NCI-H748 treated with DMSO at 0.1 percent for 48 hours (cell line): Measurements from ENCODE around the gene WHAMM.
"Not testable (repeated sequence)": the region's sequence is repeated elsewhere in the genome, so short reads cannot be mapped to it uniquely, and the experiment has no call there.

Experiments used
- DNase-seq: peaks from one replicate; lab custom pipeline; 2025; lab: John Stamatoyannopoulos, UW

The WHAMM gene, protein sequence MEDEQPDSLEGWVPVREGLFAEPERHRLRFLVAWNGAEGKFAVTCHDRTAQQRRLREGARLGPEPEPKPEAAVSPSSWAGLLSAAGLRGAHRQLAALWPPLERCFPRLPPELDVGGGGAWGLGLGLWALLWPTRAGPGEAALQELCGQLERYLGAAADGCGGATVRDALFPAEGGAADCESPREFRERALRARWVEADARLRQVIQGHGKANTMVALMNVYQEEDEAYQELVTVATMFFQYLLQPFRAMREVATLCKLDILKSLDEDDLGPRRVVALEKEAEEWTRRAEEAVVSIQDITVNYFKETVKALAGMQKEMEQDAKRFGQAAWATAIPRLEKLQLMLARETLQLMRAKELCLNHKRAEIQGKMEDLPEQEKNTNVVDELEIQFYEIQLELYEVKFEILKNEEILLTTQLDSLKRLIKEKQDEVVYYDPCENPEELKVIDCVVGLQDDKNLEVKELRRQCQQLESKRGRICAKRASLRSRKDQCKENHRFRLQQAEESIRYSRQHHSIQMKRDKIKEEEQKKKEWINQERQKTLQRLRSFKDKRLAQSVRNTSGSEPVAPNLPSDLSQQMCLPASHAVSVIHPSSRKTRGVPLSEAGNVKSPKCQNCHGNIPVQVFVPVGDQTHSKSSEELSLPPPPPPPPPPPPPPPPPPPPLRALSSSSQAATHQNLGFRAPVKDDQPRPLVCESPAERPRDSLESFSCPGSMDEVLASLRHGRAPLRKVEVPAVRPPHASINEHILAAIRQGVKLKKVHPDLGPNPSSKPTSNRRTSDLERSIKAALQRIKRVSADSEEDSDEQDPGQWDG

GRCh38 chr15:82809308-82810060, at the start of gene WHAMM:
TSS of gene WHAMM (plus strand) at chr15:82809628. CDS start at chr15:82809727, 99 bp downstream.
- DNase-seq = peak; percentile 82

- DNase-seq = no peak
Measured at GRCh38 chr15:82763361-82764116, 45.9 kb upstream of the WHAMM start.

DNA sequence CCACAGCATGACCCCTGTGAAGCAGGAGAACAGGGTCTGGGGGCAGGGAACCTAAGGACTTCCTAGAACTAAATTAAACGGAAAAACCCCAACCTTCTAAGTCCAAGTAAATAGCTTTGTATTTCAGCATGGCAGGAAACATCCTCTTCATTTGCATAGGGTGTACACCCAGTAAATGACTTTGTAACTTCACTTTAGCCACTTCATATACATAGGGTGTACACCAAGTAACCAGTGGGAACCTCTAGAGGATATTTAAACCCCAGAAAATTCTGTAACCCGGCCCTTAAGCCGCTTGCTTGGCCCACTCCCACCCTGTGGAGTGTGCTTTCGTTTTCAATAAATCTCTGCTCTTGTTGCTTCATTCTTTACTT, 45.3 kb upstream of the WHAMM start:
- no peak for DNase-seq

DNA sequence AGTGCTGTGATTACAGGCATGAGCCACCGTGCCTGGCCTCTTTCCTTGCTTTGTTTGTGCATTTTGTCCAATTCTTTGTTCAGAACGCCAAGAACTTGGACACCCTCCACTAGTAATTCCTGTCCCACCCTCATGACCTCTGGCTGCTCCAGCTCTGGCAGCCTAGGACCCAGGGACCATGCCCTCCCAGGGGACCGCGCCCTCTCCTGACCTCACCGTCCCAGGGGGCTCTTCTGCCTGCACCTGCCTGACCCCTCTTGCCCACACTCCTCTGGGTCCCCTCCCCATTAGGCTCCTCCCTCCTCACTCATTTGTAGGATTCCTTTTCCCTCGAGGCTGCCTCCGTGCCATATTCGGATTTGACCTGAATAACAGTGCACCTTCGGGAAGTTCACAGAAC, 44.7 kb upstream of the WHAMM start:
- no peak for DNase-seq

DNA sequence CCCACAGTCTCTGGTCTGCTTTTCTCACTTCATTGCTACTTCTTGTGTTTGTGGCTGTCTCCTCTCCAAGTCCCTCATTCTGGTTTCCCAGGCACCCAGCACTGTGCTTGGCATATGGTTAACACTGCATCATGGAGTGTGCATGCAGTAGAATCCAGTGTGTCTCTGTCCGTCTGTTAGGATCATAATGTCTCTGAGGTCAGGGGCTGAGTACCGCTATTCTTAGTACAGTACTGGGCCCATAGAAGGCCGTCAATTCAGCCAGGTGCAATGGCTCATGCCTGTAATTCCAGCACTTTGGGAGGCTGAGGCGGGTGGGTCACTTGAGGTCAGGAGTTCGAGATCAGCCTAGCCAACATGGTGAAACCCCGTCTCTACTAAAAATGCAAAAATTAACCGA, 43.2 kb upstream of the WHAMM start:
- not testable (repeated sequence) for DNase-seq

GRCh38 chr15:82767163-82767829, 42.1 kb upstream of the WHAMM start:
- DNase-seq = no peak

- DNase-seq = no peak
Measured at GRCh38 chr15:82768414-82769054, 40.9 kb upstream of the WHAMM start.

DNA sequence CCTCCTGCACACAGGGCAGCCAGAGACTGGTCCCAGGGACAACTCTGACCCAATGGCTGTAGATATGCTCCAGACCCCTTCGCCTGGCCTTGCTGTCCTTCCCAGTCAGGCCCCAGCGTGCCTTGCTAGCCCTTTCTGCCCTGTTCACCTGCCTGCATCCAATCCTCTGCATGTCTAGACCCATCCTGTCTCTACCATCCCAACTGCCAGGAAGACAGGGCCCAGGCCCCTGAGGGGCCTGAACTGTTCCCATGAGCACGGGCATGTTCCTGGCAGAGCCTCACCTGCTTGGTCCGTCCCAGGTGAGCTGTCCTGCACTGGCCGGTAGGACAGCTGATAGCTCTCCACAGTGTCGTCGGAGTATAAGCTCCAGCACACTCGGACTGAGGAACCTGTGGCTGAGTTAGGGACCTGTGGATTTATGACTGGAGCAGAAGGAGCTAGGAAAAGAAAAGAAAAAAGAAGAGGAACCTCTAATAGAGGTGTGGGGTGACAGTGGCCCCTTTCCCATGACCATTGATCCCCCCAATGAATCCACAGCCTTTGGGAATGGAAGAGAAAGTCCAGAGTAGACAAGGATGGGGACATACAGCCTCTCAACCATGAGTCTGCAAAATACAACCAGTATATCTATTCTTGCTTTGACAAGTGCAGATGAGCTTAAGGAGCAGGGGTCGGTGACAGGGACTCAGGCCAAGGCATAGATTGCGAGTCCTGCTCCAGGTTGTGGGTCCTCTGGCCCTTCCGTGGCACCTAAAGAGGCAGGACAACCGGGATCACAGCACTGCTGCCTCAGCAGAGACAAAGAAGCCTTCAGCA, 37.4 kb upstream of the WHAMM start:
- DNase-seq = no peak

DNA sequence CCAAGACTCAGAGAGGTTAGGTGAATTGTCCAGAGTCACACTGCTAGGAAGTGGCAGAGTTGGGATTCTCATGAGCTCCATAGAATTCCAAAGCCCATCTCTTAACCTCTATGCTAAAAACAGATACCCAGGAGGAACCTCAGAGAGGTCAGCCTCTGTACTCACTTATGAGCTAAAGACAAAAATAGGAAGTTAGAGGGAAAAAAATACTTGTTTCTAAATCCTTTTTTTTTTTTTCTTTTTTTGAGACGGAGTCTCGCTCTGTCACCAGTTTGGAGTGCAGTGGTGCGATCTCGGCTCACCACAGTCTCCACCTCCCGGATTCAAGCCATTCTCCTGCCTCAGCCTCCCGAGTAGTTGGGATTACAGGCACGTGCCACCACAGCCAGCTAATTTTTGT, 34.9 kb upstream of the WHAMM start:
- DNase-seq = no peak

GRCh38 chr15:82778755-82779154, 30.7 kb upstream of the WHAMM start:
- DNase-seq = no peak

DNA sequence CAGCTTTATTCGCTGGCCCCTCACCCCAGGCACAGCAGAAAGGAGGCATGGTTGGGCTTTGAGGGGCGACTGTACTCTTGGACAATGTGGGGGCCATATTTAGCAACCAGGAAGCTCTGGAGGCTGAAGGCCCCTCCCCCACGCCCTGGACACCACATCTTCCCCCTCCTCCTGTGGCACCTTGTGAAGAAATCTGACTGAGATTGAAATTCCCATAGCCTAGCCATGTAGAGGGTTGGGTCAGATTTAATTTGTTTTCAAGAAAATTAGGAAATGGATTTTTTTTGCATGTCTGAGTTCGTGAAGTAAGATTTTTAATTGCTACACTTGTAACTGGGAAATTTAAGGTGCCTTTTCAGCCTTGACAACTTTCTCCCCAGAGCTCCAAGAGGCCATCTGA, 28.1 kb upstream of the WHAMM start:
- no peak for DNase-seq

DNA sequence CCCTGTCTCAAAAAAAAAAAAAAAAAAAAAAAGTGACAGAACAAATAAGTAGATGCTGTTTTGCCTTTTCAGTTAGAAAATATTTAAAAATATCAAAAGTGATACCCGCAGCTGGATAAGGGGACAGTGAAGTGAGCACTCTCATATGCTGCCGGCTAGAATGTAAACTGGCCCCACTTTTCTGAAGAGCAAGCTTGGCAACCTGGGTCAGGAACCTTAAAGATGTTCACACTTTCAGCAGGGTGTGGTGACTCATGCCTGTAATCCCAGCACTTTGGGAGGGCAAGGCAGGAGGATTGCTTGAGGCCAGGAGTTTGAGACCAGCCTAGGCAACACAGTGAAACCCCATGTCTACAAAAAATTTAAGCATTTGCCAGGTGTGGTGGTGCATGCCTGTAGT, 20.9 kb upstream of the WHAMM start:
- DNase-seq = no peak

- DNase-seq = no peak
Measured at GRCh38 chr15:82789491-82789890, 19.9 kb upstream of the WHAMM start.

GRCh38 chr15:82790321-82790720, 19.1 kb upstream of the WHAMM start:
- DNase-seq = no peak

DNA sequence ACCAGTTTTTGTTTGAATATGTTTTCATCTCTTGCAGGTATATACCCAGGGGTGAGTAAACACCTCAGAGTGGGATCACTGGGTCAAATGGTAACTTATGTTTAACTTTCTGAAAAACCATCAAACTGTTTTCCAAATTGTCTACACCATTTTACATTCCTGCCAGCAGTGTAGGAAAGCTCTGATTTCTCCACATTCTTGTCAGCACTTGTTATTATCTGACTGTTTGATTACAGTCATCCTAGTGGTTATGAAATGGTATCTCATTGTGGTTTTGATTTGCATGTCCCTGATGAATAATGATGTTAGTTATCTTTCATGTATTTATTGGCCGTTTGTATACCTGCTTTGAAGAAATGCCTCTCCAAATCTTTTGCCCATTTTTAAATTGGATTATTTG, 17.4 kb upstream of the WHAMM start:
- DNase-seq = no peak

DNA sequence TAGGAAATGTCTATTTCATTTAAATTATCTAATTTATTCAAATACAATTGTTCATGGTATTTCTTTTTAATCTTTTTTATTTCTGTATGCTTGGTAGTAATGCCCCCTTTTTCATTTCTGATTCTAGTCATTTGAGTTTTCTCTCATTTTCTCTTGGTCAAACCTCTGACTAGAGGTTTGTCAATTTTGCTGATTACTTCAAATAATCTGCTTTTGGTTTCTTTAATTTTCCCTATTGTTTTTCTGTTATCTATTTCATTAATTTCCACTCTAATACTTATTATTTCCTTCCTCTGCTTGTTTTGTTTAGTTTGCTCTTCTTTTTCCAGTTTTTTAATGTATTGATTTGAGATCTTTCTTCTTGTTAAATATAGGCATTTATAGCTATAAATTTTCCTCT, 15.7 kb upstream of the WHAMM start:
- DNase-seq = no peak

GRCh38 chr15:82798104-82798503, 11.3 kb upstream of the WHAMM start:
- DNase-seq = no peak

DNA sequence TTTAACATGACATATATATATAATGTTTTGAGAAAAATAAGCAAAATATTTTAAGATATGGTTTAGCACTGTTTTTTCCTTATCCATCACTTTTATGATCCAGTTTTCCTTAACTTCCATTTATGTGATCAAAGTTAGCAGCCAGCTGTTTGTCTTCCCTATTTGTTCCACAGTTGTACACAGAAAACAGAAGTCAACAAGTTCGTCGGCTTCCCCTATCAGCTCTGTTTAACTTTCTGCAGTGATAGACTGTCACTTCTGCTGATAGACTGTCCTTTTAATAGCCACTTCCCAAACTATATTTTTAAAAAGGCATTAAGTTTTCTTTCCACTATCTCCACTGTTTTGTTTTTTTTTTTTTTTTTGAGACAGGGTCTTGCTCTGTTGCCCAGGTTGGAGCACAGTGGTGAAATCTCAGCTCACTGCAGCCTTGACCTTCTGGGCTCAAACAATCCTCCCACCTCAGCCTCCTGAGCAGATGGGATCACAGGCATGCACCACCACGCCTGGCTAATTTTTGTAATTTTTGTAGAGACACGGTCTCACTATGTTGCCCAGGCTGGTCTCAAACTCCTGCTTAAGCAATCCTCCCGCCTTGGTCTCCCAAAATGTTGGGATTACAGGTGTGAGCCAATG, 10.8 kb upstream of the WHAMM start:
- DNase-seq = no peak

- no peak for DNase-seq
Measured at GRCh38 chr15:82799183-82799841, 10.1 kb upstream of the WHAMM start.
